ENCODE results near the gene RAC3. TPM values are rescaled to one million over a fixed set of nuclear protein-coding genes. Genes with fewer than 3 reads are reported as not detected.

The RAC3 gene
- total and polyA plus RNA-seq, 8 donors, result 0.97 to 12.6 (median 2.5) TPM

DNA sequence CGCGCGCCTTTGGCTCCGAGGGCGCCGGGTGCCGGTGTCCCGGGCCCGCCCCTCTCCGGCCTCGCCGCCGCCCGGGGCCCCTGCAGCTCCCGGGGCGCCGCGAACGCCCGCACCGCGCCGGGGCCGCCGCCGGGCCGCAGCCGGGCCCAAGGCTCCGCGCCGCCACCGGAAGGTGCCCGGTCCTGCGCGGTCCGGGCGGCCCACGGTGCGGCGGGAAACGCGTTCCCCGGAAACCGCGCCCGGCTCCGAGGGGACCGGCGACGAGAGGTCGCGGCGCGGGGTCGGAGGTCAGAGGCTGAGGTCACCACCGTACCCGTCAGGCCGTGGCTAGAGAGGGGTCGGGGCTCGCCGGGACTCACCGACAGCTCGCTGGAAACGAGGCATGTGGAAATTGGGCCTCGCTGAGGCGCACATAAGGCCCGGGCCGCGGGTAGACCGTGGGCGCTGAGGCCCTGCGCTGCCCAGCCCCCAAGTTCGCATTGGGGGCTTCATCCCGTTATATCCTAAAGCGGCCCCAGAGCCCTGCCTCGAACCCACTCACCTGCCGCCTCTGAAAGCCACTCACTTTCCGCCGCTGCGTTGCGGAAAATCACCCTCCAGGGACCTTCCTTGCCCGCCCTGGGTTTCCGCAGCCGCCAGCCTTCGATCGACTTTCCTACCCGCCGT is 34.3 kb downstream of the RAC3 start, which contains the start of gene DUS1L:
Gene DUS1L (minus strand): TSS at position 167 of the 666 bp plus-strand sequence. CDS start 745 bp downstream, outside the sequence.
- H3K4me1 ChIP-seq, result peaks cover 0 to 16% (median 15%) of the 10 kb centered on the region in 3 donors
- no peaks in the 10 kb centered on the region for H3K9me3 ChIP-seq
- peak; percentile 89 to 93 (median 92) for ATAC-seq
- H3K4me3 ChIP-seq, result peak within 1 kb of the TSS; percentile 55 to 95 (median 89)
- DNase-seq, result peak in 5 of 6 donors; percentile 54 to 91 (median 81)
- TF ChIP-seq CTCF (IDR thresholded peaks at IDR 0.05), result no peak
- H3K27me3 ChIP-seq, result no peaks in the 10 kb centered on the region
- 8 to 10% methylated on average over 63 to 88 of the region's 88 CpGs for WGBS, 2 donors
- FAIRE-seq, result no peak
- peak within 1 kb of the TSS; percentile 69 to 79 (median 72) for H3K27ac ChIP-seq
- intact Hi-C loops (cut with DNase I), result no loop called here
- peaks cover 0 to 6% (median 0%) of the 10 kb centered on the region in 3 donors for H3K36me3 ChIP-seq

DNA sequence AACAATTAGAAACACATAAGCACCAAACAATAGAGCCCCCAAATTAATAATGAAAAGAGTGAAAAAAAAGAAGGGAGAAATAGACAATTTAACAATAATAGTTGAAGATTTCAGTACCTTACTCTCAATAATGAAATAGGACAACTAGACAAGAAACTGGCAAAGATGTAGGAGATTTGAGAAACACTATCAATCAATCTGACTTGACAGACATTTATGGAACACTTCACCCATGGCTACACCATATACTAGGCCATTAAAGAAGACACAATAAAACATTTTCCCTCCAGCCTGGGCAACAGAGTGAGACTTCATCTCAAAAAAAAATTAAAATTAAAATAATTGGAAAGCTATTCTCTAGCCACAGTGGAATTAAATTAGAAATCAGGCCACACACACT is 39.1 kb downstream of the RAC3 start:
- no peak for DNase-seq
- Histone ChIP-seq H3K4me1 (peaks cover 0 to 6% (median 4%) of the 10 kb centered on the region in 3 donors), H3K9me3 (no peaks in the 10 kb centered on the region), H3K36me3 (no peaks in the 10 kb centered on the region), H3K27me3 (no peaks in the 10 kb centered on the region), H3K27ac (no peak overlapping the region), H3K4me3 (no peak overlapping the region)
- no peak for FAIRE-seq
- no peak for TF ChIP-seq CTCF (IDR thresholded peaks at IDR 0.05)
- intact Hi-C loops (cut with DNase I), result no loop called here
- no peak for ATAC-seq

GRCh38 chr17:82072827-82073226 is 41.3 kb downstream of the RAC3 start:
- no peak for TF ChIP-seq CTCF (IDR thresholded peaks at IDR 0.05)

GRCh38 chr17:82073446-82073845 is 42.0 kb downstream of the RAC3 start:
- H3K4me1 ChIP-seq, result no peaks in the 10 kb centered on the region
- ATAC-seq (no peak), FAIRE-seq (no peak), DNase-seq (no peak)
- TF ChIP-seq CTCF (IDR thresholded peaks at IDR 0.05), result no peak
- WGBS, 2 donors, result 73 to 80% methylated on average over 9 of the region's 9 CpGs
- no peaks in the 10 kb centered on the region for H3K36me3 ChIP-seq
- H3K27me3 ChIP-seq, result no peaks in the 10 kb centered on the region
- intact Hi-C loops (cut with DNase I), result no loop called here
- no peak overlapping the region for H3K4me3 ChIP-seq
- H3K9me3 ChIP-seq, result no peaks in the 10 kb centered on the region
- no peak overlapping the region for H3K27ac ChIP-seq

More at GRCh38 chr17:82072827-82073226, 41.3 kb downstream of the RAC3 start:
- ATAC-seq, result no peak
- Histone ChIP-seq H3K4me1 (no peaks in the 10 kb centered on the region), H3K9me3 (no peaks in the 10 kb centered on the region), H3K27me3 (no peaks in the 10 kb centered on the region), H3K4me3 (no peak overlapping the region), H3K27ac (no peak overlapping the region), H3K36me3 (no peaks in the 10 kb centered on the region)
- DNase-seq, result no peak
- FAIRE-seq, result no peak
- intact Hi-C loops (cut with DNase I), result no loop called here
- WGBS, 2 donors, result 78 to 80% methylated on average over 6 of the region's 6 CpGs

Data from pancreas (tissue), 10 donors.